Dedifferentiated amniotic fluid mesenchymal stem cell (primary cell): ENCODE data around the gene NCOA1.
"Not testable (repeated sequence)": the region's sequence is repeated elsewhere in the genome, so short reads cannot be mapped to it uniquely, and the experiment has no call there.

Experiments used
- DNase-seq: peaks from one replicate; pipeline ENCODE4 v3.0.0-alpha.2; 2016; ENCODE audit errors: extremely low spot score

The NCOA1 gene

GRCh38 chr2:24632172-24632571 lies 141.1 kb downstream of the NCOA1 start:
- DNase-seq = no peak

DNA sequence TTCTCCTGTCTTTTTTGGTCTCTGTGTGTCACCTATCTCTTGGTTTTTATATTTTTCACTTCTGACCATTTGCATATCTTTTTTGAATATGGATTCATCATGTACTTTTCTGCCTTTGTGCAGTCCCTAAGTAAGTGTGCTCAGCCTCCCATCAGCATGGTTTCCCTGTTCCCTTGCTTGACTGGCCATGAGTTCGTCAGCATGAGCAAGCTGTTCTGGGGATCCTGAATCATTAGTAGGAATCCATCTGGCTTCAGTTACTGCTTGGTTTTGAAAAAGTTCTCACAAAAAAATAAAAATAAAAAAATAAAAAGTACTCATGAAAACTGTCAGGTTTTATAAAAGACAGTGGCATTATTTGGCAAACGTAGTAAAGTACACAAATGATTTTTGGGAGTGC lies 144.1 kb downstream of the NCOA1 start:
- peak; percentile 17 for DNase-seq

GRCh38 chr2:24638568-24638967 lies 147.5 kb downstream of the NCOA1 start:
- DNase-seq = no peak

DNA sequence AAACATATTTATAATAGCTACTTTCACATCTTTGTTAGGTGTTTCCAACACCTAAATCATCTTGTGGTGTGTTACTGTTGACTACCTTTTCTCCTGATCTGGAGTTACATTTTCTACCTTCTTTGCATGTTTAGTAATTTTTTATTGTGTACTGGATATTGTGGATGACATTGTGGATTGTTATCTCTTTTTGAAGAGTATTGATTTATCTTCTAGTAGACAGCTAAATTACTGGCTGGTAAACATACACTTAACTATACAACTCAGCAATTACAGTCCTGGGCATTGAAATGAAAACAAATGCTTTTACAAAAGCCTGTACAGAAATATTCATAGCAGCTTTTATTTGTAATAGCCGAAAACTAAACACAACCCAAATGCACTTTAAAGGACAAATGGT lies 151.3 kb downstream of the NCOA1 start:
- no peak for DNase-seq

- no peak for DNase-seq
Observed at GRCh38 chr2:24643051-24643450, 152.0 kb downstream of the NCOA1 start.

DNA sequence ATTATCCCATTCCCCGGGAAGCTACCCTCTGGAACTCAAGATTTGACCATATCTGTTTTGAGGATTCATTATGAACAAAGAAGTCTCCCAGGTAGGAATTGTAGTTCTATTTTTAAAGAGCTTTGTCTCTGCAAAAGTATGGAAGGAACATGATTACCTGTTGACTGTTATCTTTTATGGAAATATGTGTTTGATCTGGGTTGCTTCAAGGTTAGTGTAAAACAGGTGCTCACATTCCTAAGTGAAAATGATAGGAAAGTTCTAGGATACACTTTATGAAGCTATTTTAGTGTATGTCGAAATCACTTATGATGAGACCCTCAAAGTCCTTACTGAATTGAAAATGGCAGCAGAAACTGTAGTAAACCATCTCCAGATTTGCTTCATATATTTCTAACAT lies 153.0 kb downstream of the NCOA1 start:
- no peak for DNase-seq

GRCh38 chr2:24650997-24651642 lies 160.1 kb downstream of the NCOA1 start:
- DNase-seq = no peak

DNA sequence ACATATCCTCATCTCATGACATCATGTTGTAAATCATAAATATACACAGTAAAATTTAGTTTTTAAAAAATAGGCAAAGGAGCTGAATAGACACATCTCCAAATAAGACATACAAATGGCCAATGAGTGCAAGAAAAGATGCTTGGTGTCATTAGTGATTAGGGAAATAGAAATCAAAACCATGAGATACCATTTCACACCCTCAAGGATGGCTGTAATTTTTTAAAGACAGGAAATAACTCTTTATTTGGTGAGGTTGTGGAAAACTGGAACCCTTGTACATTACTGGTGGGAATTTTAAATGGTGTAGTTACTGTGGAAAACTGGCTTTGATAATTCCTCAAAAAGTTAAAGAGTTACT lies 160.6 kb downstream of the NCOA1 start:
- no peak for DNase-seq

- DNase-seq = no peak
Observed at GRCh38 chr2:24652265-24653182, 161.5 kb downstream of the NCOA1 start.

GRCh38 chr2:24657818-24658217 lies 166.8 kb downstream of the NCOA1 start:
- DNase-seq = no peak

DNA sequence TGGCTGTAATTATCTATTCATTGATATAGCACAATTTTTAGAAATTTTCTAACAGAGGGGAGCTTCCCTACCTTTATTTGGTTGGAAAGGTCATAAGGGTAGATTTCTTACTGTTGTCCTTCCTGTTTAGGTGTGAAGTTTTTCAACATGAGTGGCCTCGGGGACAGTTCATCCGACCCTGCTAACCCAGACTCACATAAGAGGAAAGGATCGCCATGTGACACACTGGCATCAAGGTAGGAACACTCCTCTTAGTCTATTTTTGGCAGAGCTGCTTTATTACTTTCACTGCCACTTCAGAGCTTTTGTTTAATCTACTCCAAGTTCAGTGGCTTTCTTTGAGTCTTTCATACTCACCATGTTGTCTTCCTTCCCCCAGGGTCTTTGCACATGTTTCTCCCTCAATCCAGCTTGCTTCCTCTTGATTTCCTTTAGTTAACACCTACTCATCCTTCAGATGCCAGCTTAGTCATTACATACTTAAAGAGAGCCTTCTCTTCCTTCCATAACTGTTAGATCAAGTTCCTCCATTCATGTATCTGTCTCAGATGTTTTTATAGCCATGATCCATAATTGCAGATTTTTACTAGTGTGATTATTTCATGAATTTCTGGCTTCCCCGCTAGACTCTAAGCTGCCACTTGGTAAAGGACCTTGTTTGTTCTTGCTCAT lies 167.6 kb downstream of the NCOA1 start:
- DNase-seq = no peak

DNA sequence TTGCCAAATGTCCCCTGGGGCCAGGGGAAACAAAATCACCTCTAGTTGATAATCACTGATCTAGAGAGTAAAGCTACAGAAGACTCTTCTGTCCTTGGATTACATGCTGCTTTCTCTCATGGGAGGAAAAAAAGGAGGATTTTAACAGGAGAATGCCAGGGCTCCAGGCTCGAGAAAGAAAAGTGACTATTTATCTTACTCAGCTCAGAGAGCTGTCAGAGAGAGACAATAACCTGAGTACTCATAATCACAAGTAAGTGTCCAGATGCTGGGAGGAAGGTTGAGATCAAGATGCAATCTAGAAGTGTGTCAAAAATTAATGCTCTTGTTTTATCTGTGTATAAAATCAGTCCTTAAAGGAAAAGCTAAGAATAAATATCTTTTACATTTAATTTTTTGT lies 168.8 kb downstream of the NCOA1 start:
- no peak for DNase-seq

DNA sequence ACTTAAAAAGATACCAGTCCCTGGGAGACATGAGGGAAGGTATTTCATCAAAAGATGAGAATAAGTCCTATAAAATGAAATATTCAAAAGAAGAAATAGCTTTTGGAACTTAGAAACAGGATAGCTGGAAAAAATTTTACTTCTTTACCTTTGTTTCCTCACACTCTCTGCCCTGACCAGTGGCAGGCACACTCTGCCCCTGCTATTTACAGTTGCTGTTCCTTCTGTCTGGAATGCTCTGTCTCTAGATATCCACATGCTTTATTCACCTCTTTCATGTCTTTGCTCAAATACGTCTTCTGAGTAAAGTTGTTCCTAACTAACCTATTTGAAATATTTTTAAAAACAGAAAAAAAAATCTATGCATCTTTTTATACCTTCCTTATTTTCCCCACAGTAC lies 176.5 kb downstream of the NCOA1 start:
- DNase-seq = no peak

GRCh38 chr2:24671230-24671629 lies 180.2 kb downstream of the NCOA1 start:
- no peak for DNase-seq

DNA sequence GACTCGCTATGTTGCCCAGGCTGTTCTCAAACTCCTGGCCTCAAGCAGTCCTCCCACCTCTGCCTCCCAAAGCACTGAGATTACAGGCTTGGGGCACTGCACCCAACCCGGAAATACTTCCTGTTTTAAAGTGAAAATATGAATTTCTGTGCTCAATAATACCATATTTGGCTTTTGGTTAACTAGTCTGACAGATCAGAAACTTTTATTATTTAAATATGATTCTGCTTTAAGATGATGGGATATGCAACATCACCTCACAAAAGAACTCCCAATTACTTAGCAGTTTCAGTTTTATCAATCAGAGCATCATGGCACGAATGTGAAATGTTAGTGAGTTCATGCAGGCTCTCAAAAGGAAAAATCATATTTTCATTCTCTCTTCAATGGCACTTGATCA lies 181.5 kb downstream of the NCOA1 start:
- no peak for DNase-seq

DNA sequence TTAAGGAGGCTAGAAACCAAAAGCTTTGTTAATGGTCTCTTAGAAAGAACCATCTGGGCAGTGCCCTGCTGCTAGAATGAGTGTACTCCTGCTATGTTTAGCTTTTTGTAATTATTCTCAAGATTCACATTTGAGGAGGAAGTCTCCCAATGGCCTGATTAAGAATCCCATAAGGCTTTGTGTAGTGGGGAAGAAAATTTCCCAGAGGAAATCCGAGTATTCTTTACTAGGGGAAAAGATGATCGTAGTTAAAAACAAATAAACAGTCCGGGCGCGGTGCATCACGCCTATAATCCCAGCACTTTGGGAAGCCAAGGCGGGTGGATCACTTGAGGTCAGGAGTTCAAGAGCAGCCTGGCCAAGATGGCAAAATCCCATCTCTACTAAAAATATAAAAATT lies 184.3 kb downstream of the NCOA1 start:
- no peak for DNase-seq

GRCh38 chr2:24676493-24676892 lies 185.4 kb downstream of the NCOA1 start:
- DNase-seq = no peak

GRCh38 chr2:24678066-24678465 lies 187.0 kb downstream of the NCOA1 start:
- DNase-seq = not testable (repeated sequence)

- no peak for DNase-seq
Observed at GRCh38 chr2:24680196-24680595, 189.1 kb downstream of the NCOA1 start.

DNA sequence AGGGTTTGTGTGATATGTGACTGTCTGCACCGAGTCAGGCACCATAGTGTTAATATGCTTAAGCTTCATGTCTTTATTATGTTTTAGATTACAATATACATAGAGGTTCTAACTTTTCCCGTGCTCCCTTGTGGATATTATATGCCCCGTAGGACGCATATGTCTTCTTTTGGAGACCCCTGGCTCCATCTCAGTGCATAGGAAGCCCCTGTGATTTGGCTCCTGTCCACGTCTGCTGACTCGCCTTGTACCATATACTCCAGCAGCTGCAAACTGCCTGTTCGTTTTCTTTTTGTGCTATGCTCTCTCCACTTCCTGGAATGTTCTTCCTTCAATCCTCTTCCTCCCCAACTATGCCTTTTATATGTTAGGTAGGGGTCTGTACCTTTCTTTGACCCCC lies 191.2 kb downstream of the NCOA1 start:
- DNase-seq = no peak

- no peak for DNase-seq
Observed at GRCh38 chr2:24683408-24683807, 192.4 kb downstream of the NCOA1 start.

GRCh38 chr2:24690524-24690923 lies 199.5 kb downstream of the NCOA1 start:
- DNase-seq = no peak

DNA sequence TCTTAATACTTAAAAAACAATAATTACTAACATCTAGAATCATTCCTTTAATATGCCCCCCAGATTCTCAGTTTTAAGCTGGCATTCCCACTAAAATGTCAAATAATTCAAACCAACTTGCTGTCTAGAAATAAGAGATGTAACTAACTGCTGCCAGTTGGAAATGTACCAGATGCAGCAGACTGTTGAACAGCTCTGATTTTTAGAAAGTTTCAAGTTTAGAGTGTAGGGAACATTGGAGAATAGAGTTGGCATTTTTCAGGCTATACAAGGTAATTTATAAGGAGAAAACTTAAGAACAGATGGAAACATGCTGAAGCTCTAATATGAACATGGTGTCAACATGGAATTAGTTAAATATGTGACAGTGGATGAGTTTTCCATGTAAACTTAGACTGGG lies 200.8 kb downstream of the NCOA1 start:
- DNase-seq = no peak
